GM12878 (cell line): Measurements from ENCODE around the gene RUSC1. TPM values are rescaled to one million over a fixed set of nuclear protein-coding genes. Genes with fewer than 3 reads are reported as not detected.

Source experiments
- ATAC-seq: fragments of 200-7000 bp; cut with Tn5 transposase; 3 replicates; pipeline ENCODE4 v1.9.1; 2020; ENCODE audit warnings: mild to moderate bottlenecking, moderate library complexity
- BruUV-seq: library from RNA; stranded (reverse); fragments of 400-500 nt; replicated peaks from 2 replicates; lab custom pipeline; 2021; lab: Mats Ljungman, UMichigan
- CTCF ChIA-PET: fragments of 300-600 bp; sonication (Branson Sonifier 250); formaldehyde crosslinking; extraction: SDS; loops from one replicate; lab custom pipeline; 2021; ENCODE audit warnings: inconsistent platforms; lab: Yijun Ruan, JAX
- POLR2A ChIA-PET: fragments of 350-600 bp; formaldehyde crosslinking; extraction: SDS; loops from one replicate; lab custom pipeline; 2021; ENCODE audit warnings: inconsistent platforms; lab: Charles Lee
- RAD21 ChIA-PET: fragments of 300-600 bp; sonication (Branson Sonifier 250); formaldehyde crosslinking; loops from one replicate; lab custom pipeline; 2023; ENCODE audit warnings: antibody characterized with exemption; ENCODE audit not compliant: unreplicated experiment; lab: Charles Lee
- SMC1A ChIA-PET: fragments of 300-600 bp; sonication (Branson Sonifier 250); formaldehyde crosslinking; loops from one replicate; lab custom pipeline; 2023; ENCODE audit not compliant: unreplicated experiment, uncharacterized antibody; lab: Charles Lee
- DNase-seq: peaks from one replicate; pipeline ENCODE4 v3.0.0-alpha.2; 2011; ENCODE audit warnings: low read depth, low spot score
- FAIRE-seq: peaks from 3 replicates; lab custom pipeline; 2011; peaks lifted over from hg19 to GRCh38; lab: Jason Lieb, UNC
- H2AFZ ChIP-seq: 2 replicates; pipeline ENCODE4 v1.6.0; 2011; ENCODE audit warnings: low read depth, low read length, control low read depth; ENCODE audit not compliant: control insufficient read depth
- H3K27ac ChIP-seq: 2 replicates; pipeline ENCODE4 v1.5.1; 2011; ENCODE audit warnings: control low read depth; ENCODE audit not compliant: control insufficient read depth, insufficient read depth
- H3K27me3 ChIP-seq, 2 experiments: replicated peaks in 1 of 2; 2 replicates each; pipeline versions ENCODE4 v1.6.0 to v1.6.1; 2011; ENCODE audit warnings: low read length in 1 of 2; ENCODE audit not compliant: control insufficient read depth in 2 of 2, insufficient read depth in 2 of 2
- H3K36me3 ChIP-seq, 2 experiments: 2 replicates each; pipeline ENCODE4 v1.5.1; 2011; ENCODE audit warnings: low read length in 1 of 2; ENCODE audit not compliant: control insufficient read depth in 2 of 2, insufficient read depth in 2 of 2
- H3K4me1 ChIP-seq: 2 replicates; pipeline ENCODE4 v1.6.1; 2011; ENCODE audit warnings: mild to moderate bottlenecking, low read length, moderate library complexity, mixed read lengths; ENCODE audit not compliant: control insufficient read depth, insufficient read depth
- H3K4me2 ChIP-seq: 2 replicates; pipeline ENCODE4 v1.6.0; 2011; ENCODE audit warnings: control low read depth; ENCODE audit not compliant: control insufficient read depth, insufficient read depth
- H3K4me3 ChIP-seq: fragments of 200-600 bp; sonication (generic); 2 replicates; pipeline ENCODE4 v1.5.1; 2016
- H3K79me2 ChIP-seq: 2 replicates; pipeline ENCODE4 v1.6.0; 2011; ENCODE audit warnings: low read length; ENCODE audit not compliant: control insufficient read depth, insufficient read depth
- H3K9ac ChIP-seq: 2 replicates; pipeline ENCODE4 v1.8.0; 2011; ENCODE audit warnings: low read length, control low read depth, mixed read lengths; ENCODE audit not compliant: control insufficient read depth, insufficient read depth
- H3K9me3 ChIP-seq: replicated peaks from 3 replicates; pipeline ENCODE4 v1.5.1; 2011; ENCODE audit warnings: mild to moderate bottlenecking, low read length; ENCODE audit not compliant: control insufficient read depth, insufficient read depth
- H4K20me1 ChIP-seq: 2 replicates; pipeline ENCODE4 v1.6.0; 2011; ENCODE audit not compliant: control insufficient read depth, insufficient read depth
- BACH1 ChIP-seq: fragments of 450-650 bp; IDR thresholded peaks from 2 replicates; pipeline ENCODE4 v1.6.1; 2017; ENCODE audit warnings: mild to moderate bottlenecking, borderline replicate concordance
- BMI1 ChIP-seq: fragments of 450-650 bp; IDR thresholded peaks from 2 replicates; pipeline ENCODE4 v1.6.1; 2016; ENCODE audit warnings: mild to moderate bottlenecking, moderate library complexity, borderline replicate concordance
- BRCA1 ChIP-seq: IDR thresholded peaks from 2 replicates; pipeline ENCODE4 v1.6.1; 2011; ENCODE audit warnings: low read depth, low read length, improper control_type of control experiment
- CEBPZ ChIP-seq: fragments of 150-350 bp; IDR thresholded peaks from 2 replicates; pipeline ENCODE4 v1.6.1; 2016; ENCODE audit warnings: low read depth, low read length
- CHD1 ChIP-seq: IDR thresholded peaks from 2 replicates; pipeline ENCODE4 v1.6.1; 2012; ENCODE audit warnings: low read depth, low read length, improper control_type of control experiment
- CHD4 ChIP-seq: fragments of 200-600 bp; sonication (generic); IDR thresholded peaks from 2 replicates; pipeline ENCODE4 v1.6.1; 2016; ENCODE audit warnings: mild to moderate bottlenecking
- HCFC1 ChIP-seq: fragments of 150-350 bp; IDR thresholded peaks from 2 replicates; pipeline ENCODE4 v1.6.1; 2014; ENCODE audit warnings: low read length
- HDGF ChIP-seq: fragments of 450-650 bp; IDR thresholded peaks from 2 replicates; pipeline ENCODE4 v1.6.1; 2016; ENCODE audit warnings: antibody characterized with exemption
- JUND ChIP-seq: IDR thresholded peaks from 2 replicates; pipeline ENCODE4 v1.6.1; 2012; ENCODE audit warnings: low read depth, mild to moderate bottlenecking, low read length, improper control_type of control experiment, moderate library complexity
- KLF5 ChIP-seq: fragments of 450-650 bp; IDR thresholded peaks from 2 replicates; pipeline ENCODE4 v1.6.1; 2014; ENCODE audit warnings: mild to moderate bottlenecking; ENCODE audit not compliant: partially characterized antibody
- MAX ChIP-seq: IDR thresholded peaks from 2 replicates; pipeline ENCODE4 v1.6.1; 2012; ENCODE audit warnings: low read depth, low read length, improper control_type of control experiment
- PAX8 ChIP-seq: fragments of 450-650 bp; IDR thresholded peaks from 2 replicates; pipeline ENCODE4 v1.6.1; 2017; ENCODE audit warnings: mild to moderate bottlenecking, moderate library complexity
- PML ChIP-seq: IDR thresholded peaks from 2 replicates; pipeline ENCODE4 v1.6.1; 2012; ENCODE audit warnings: low read length, inconsistent platforms
- SIN3A ChIP-seq: IDR thresholded peaks from 2 replicates; pipeline ENCODE4 v1.6.1; 2012; ENCODE audit warnings: low read depth, low read length, improper control_type of control experiment
- SRF ChIP-seq, 2 experiments: IDR thresholded peaks; 2 replicates each; pipeline ENCODE4 v1.6.1; 2011; ENCODE audit warnings: low read depth in 2 of 2, low read length in 2 of 2, mild to moderate bottlenecking in 1 of 2, moderate library complexity in 1 of 2
- ZNF384 ChIP-seq: IDR thresholded peaks from 2 replicates; pipeline ENCODE4 v1.6.1; 2012; ENCODE audit warnings: low read depth, mild to moderate bottlenecking, low read length, improper control_type of control experiment, borderline replicate concordance
- ZZZ3 ChIP-seq: IDR thresholded peaks from 2 replicates; pipeline ENCODE4 v1.6.1; 2011; ENCODE audit warnings: low read depth; ENCODE audit not compliant: control insufficient read depth, insufficient read length
- WGBS: methylation state at CpG from one replicate; pipeline ENCODE4 v1.1.6; 2016; ENCODE audit warnings: low lambda C conversion rate; ENCODE audit not compliant: insufficient replicate concordance, insufficient coverage; ENCODE audit errors: missing lambda C conversion rate; 5-methylcytosine and 5-hydroxymethylcytosine counted together
- in situ Hi-C: fragments of 300-500 bp; cut with MboI; formaldehyde crosslinking; loops from 9 replicates; pipeline ENCODE4 v1.14.3; 2018; ENCODE audit warnings: mixed read lengths
- intact Hi-C: fragments of 100-400 bp; cut with micrococcal nuclease; formaldehyde crosslinking; loops from one replicate; pipeline ENCODE4 v1.14.2; 2022; ENCODE audit not compliant: unreplicated experiment
- polyA plus RNA-seq, 11 experiments: library from polyadenylated mRNA; depleted of rRNA in 4 of 11; unstranded in 6 of 11; stranded (reverse) in 5 of 11; fragments of >200 nt; fragmentation: Nextera tagmentation in 4 of 11; fragmentation: Illumina TruSeq in 1 of 11; extraction: Ambion mirVana in 4 of 11; extraction: Trizol in 1 of 11; gene quantifications; 1 replicate in 1 of 11; 2 replicates in 10 of 11; pipeline versions ENCODE4 v1.2.1 to v1.2.3, GENCODE V29; 2011 to 2016; ENCODE audit warnings: inconsistent platforms in 2 of 11, missing spikeins in 2 of 11, low read depth in 1 of 11
- total RNA-seq, 4 experiments: library from RNA; depleted of rRNA in 3 of 4; stranded (reverse); fragments of >200 nt in 3 of 4; fragmentation: Illumina TruSeq in 1 of 4; extraction: Trizol in 1 of 4; gene quantifications; 2 replicates each; pipeline versions ENCODE4 v1.2.1 to v1.2.3, GENCODE V29; 2013 to 2021

The RUSC1 gene
- total and polyA plus RNA-seq, 10 of the 15 experiments (the other 5 are each of a cell fraction or from before 2014, with no cell fraction given): 1.1 to 23.7 (median 12.3) TPM

- H3K27me3 ChIP-seq: no peaks in the 10 kb centered on the region; a peak in 1 of 4 replicates
- in situ Hi-C loops: no loop called here
- no peak for ATAC-seq
These were observed 24.0 kb upstream of the RUSC1 start for GRCh38 chr1:155296661-155297060.

More at GRCh38 chr1:155296661-155297060, 24.0 kb upstream of the RUSC1 start:
- ChIA-PET CTCF (no interaction called here), RAD21 (no interaction called here), SMC1A (interaction anchor here (1.0 kb wide), 1 partner anchor 18 kb away, joined by 3 read pairs; no protein-coding TSS in a partner anchor), POLR2A (interaction anchor here (0.5 to 1.3 kb wide), 3 partner anchors 11 to 37 kb away, joined by 4 to 8 read pairs (median 5); partner anchors contain the start of gene FDPS)
- Histone ChIP-seq H2AFZ (no peak overlapping the region), H3K4me1 (peaks cover 3% of the 10 kb centered on the region; the same call in 1 of the 2 replicates), H3K4me2 (no peak overlapping the region), H3K27ac (no peak overlapping the region), H3K9ac (no peak overlapping the region), H3K4me3 (no peak overlapping the region), H4K20me1 (no peaks in the 10 kb centered on the region), H3K36me3 (no peaks in the 10 kb centered on the region), H3K9me3 (no peaks in the 10 kb centered on the region), H3K79me2 (no peaks in the 10 kb centered on the region)
- WGBS: 74% methylated on average over 3 of the region's 3 CpGs
- DNase-seq: no peak
- TF ChIP-seq CHD1 (no peak), JUND (no peak), HDGF (no peak), BMI1 (no peak), MAX (no peak), CEBPZ (no peak), BACH1 (no peak), ZNF384 (no peak), PML (no peak), PAX8 (no peak), HCFC1 (no peak), SRF (IDR thresholded peaks at IDR 0.05; ENCODE audit: low read depth in 2 of 2, low read length in 2 of 2) (no peak), ZZZ3 (no peak), BRCA1 (no peak), KLF5 (no peak), SIN3A (no peak), CHD4 (no peak)
- no TSS peak for BruUV-seq
- no peak for FAIRE-seq
- intact Hi-C loops: no loop called here
